AG09319 (cell line): ENCODE results near the gene IL2RA.
A peak's percentile ranks its signal among the peaks of the same experiment; 100 is the strongest.

ENCODE experiments used
- DNase-seq: peaks from one replicate; pipeline ENCODE4 v3.0.0-alpha.2; 2010; ENCODE audit warnings: low read depth; ENCODE audit errors: extremely low read depth
- TF ChIP-seq, protein P1 (sequence below): IDR thresholded peaks from 2 replicates; pipeline ENCODE4 v1.5.1; 2011; ENCODE audit warnings: low read depth, mild to moderate bottlenecking, inconsistent platforms, low read length, moderate library complexity

The IL2RA gene

DNA sequence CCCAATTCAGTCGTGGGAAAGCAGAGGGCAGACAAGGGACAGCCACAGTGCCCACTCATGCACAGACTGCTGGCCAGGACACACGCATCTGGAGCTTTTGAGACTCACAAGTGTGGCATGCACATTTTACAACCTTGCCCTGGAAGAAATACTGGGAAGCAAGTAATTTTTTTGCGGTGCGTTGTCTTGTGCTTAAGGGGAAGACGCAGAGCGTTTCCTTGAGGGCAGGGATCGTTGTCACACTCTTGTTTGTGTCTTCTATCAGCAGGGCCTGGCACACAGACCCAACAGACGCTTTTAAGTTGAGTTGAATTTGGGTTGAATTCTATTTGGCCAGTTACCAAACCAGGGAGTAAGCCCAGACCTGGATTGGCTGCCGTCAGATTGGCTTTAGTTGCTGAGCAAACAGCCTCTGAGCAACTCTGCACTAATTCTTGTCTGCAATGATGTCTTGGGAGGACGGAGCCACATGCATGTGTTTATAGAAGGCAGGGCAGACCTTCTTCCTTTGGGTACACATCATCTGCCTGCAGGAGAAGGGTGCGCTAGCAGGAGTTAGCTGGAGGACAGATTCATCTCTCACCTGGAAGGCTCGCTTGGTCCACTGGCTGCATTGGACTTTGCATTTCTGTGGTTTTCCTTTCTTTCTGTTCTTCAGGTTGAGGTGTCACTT, 38.4 kb downstream of the IL2RA start:
- DNase-seq: no peak
- TF ChIP-seq, protein P1, sequence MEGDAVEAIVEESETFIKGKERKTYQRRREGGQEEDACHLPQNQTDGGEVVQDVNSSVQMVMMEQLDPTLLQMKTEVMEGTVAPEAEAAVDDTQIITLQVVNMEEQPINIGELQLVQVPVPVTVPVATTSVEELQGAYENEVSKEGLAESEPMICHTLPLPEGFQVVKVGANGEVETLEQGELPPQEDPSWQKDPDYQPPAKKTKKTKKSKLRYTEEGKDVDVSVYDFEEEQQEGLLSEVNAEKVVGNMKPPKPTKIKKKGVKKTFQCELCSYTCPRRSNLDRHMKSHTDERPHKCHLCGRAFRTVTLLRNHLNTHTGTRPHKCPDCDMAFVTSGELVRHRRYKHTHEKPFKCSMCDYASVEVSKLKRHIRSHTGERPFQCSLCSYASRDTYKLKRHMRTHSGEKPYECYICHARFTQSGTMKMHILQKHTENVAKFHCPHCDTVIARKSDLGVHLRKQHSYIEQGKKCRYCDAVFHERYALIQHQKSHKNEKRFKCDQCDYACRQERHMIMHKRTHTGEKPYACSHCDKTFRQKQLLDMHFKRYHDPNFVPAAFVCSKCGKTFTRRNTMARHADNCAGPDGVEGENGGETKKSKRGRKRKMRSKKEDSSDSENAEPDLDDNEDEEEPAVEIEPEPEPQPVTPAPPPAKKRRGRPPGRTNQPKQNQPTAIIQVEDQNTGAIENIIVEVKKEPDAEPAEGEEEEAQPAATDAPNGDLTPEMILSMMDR: no peak

DNA sequence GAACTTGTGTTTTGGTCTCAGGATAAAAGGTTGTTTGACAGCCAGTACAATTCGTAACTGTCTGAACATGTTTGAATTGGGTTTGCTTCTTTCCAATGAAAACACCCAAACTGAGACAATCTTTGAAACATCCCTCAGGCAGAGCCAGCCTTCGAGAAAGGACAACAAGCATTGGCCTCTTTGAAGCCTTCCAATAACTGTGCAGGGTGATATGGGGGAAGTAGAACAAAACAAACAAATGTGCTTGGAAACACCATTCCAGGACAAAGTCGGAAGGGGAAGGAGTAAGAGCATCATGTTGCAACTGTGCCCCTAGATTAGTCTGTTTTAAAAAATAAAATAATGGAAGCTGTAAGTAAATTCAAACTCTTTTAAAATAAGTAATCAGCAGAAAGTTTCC, 39.5 kb downstream of the IL2RA start:
- TF ChIP-seq, protein P1: no peak
- DNase-seq: no peak

- no peak for DNase-seq
- TF ChIP-seq, protein P1: no peak
These were observed 41.3 kb downstream of the IL2RA start for GRCh38 chr10:6020826-6021225.

GRCh38 chr10:6019796-6020195, 42.4 kb downstream of the IL2RA start:
- TF ChIP-seq, protein P1: no peak
- DNase-seq: no peak

- TF ChIP-seq, protein P1: no peak
- no peak for DNase-seq
These were observed 43.0 kb downstream of the IL2RA start for GRCh38 chr10:6019010-6019782.

- DNase-seq: peak; percentile 14
- TF ChIP-seq, protein P1: no peak
These were observed 43.7 kb downstream of the IL2RA start for GRCh38 chr10:6018422-6018821.

- no peak for DNase-seq
- TF ChIP-seq, protein P1: no peak
These were observed 44.3 kb downstream of the IL2RA start for GRCh38 chr10:6017781-6018354.
